Hepatocyte (in vitro differentiated cells): ENCODE results near the gene TMEM213.

ENCODE experiments used
- EZH2 ChIP-seq: fragments of 200-600 bp; sonication (generic); IDR thresholded peaks from 2 replicates; pipeline ENCODE4 v1.6.1; 2016; ENCODE audit warnings: antibody characterized with exemption, mild to moderate bottlenecking, borderline replicate concordance
- TF ChIP-seq, protein P1 (sequence below): fragments of 200-600 bp; sonication (generic); IDR thresholded peaks from 2 replicates; pipeline ENCODE4 v1.5.1; 2016; ENCODE audit warnings: antibody characterized with exemption, mild to moderate bottlenecking; ENCODE audit not compliant: poor library complexity

DNA sequence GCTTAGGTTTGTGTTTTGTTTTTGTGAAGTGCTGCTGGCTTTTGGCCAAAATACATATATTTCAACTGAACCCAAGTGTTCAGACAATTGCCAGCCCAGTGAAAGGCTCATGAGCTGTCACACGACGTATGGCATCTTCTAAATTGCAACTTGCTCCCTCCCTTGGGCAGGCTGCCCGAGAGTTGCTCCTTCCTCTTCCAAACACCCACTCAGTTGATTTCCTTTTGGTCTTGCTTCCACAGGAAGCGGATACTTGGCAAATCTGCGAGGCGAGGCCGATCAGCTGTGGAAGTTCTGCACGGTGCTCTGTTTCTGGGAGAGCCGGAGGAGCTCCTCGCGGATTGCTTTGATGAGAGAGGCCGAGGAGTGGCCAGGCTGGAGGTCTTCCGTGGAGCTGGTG lies 39.8 kb downstream of the TMEM213 start:
- TF ChIP-seq, protein P1, sequence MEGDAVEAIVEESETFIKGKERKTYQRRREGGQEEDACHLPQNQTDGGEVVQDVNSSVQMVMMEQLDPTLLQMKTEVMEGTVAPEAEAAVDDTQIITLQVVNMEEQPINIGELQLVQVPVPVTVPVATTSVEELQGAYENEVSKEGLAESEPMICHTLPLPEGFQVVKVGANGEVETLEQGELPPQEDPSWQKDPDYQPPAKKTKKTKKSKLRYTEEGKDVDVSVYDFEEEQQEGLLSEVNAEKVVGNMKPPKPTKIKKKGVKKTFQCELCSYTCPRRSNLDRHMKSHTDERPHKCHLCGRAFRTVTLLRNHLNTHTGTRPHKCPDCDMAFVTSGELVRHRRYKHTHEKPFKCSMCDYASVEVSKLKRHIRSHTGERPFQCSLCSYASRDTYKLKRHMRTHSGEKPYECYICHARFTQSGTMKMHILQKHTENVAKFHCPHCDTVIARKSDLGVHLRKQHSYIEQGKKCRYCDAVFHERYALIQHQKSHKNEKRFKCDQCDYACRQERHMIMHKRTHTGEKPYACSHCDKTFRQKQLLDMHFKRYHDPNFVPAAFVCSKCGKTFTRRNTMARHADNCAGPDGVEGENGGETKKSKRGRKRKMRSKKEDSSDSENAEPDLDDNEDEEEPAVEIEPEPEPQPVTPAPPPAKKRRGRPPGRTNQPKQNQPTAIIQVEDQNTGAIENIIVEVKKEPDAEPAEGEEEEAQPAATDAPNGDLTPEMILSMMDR = no peak
- no peak for TF ChIP-seq EZH2
